ENCODE data around the gene ZNF511. TPM values are rescaled to one million over a fixed set of nuclear protein-coding genes. Genes with fewer than 3 reads are reported as not detected.
"Not testable (repeated sequence)": the region's sequence is repeated elsewhere in the genome, so short reads cannot be mapped to it uniquely, and the experiment has no call there.

Gene ZNF511
- 80.3 and 102 TPM in 2 replicates for total RNA-seq (2014; rRNA removed; shearing (Covaris generic))

- DNase-seq (ENCODE audit: low spot score), result peak; percentile 79
These were observed at the start of gene ZNF511, which contains the start of gene TUBGCP2 for GRCh38 chr10:133308421-133309099. Gene ZNF511, plus strand, starts transcription at chr10:133308914. Its CDS starts 30 bp downstream, at chr10:133308944. Gene TUBGCP2, minus strand, starts transcription at chr10:133308872. Its CDS starts 5,931 bp downstream, at chr10:133302941.

GRCh38 chr10:133259602-133259989 lies 49.1 kb upstream of the ZNF511 start:
- DNase-seq (ENCODE audit: low spot score), result no peak

- peak; percentile 50 for DNase-seq (ENCODE audit: low spot score)
These were observed 47.6 kb upstream of the ZNF511 start for GRCh38 chr10:133260895-133261725.

- peak; percentile 49 for DNase-seq (ENCODE audit: low spot score)
These were observed 46.9 kb upstream of the ZNF511 start for GRCh38 chr10:133261726-133262325.

GRCh38 chr10:133262696-133263095 lies 46.0 kb upstream of the ZNF511 start:
- DNase-seq (ENCODE audit: low spot score), result no peak

GRCh38 chr10:133263674-133264073 lies 45.0 kb upstream of the ZNF511 start:
- DNase-seq (ENCODE audit: low spot score), result no peak

- DNase-seq (ENCODE audit: low spot score), result no peak
These were observed 44.3 kb upstream of the ZNF511 start for GRCh38 chr10:133264461-133264860.

GRCh38 chr10:133265052-133265451 lies 43.7 kb upstream of the ZNF511 start:
- not testable (repeated sequence) for DNase-seq (ENCODE audit: low spot score)

GRCh38 chr10:133266056-133266795 lies 42.5 kb upstream of the ZNF511 start:
- no peak for DNase-seq (ENCODE audit: low spot score)

GRCh38 chr10:133267293-133267692 lies 41.4 kb upstream of the ZNF511 start:
- DNase-seq (ENCODE audit: low spot score), result no peak

- no peak for DNase-seq (ENCODE audit: low spot score)
These were observed 40.9 kb upstream of the ZNF511 start for GRCh38 chr10:133267829-133268228.

- DNase-seq (ENCODE audit: low spot score), result no peak
These were observed 40.2 kb upstream of the ZNF511 start for GRCh38 chr10:133268532-133268931.

- DNase-seq (ENCODE audit: low spot score), result no peak
These were observed 39.3 kb upstream of the ZNF511 start for GRCh38 chr10:133269367-133269766.

- DNase-seq (ENCODE audit: low spot score), result no peak
These were observed 38.5 kb upstream of the ZNF511 start for GRCh38 chr10:133270204-133270603.

GRCh38 chr10:133270773-133271297 lies 37.9 kb upstream of the ZNF511 start:
- no peak for DNase-seq (ENCODE audit: low spot score)

GRCh38 chr10:133271521-133272300 lies 37.0 kb upstream of the ZNF511 start:
- no peak for DNase-seq (ENCODE audit: low spot score)

GRCh38 chr10:133272301-133272963 lies 36.3 kb upstream of the ZNF511 start:
- no peak for DNase-seq (ENCODE audit: low spot score)

- no peak for DNase-seq (ENCODE audit: low spot score)
These were observed 35.7 kb upstream of the ZNF511 start for GRCh38 chr10:133272964-133273420.

- DNase-seq (ENCODE audit: low spot score), result no peak
These were observed 35.1 kb upstream of the ZNF511 start for GRCh38 chr10:133273534-133274143.

Data from HT-29 (cell line).